H9 (cell line): Measurements from ENCODE around the gene SCAF11. TPM values are rescaled to one million over a fixed set of nuclear protein-coding genes. Genes with fewer than 3 reads are reported as not detected.
"Not testable (repeated sequence)": the region's sequence is repeated elsewhere in the genome, so short reads cannot be mapped to it uniquely, and the experiment has no call there.

Experiments
- DNase-seq: peaks from one replicate; pipeline ENCODE4 v3.0.0-alpha.2; 2017
- H2AFZ ChIP-seq: one replicate; pipeline ENCODE4 v1.6.1; 2013; ENCODE audit warnings: mild to moderate bottlenecking, low read length, control low read depth, moderate library complexity
- H2AK5ac ChIP-seq: 2 replicates; pipeline ENCODE4 v1.6.1; 2013; ENCODE audit warnings: low read length, control low read depth, mixed read lengths; ENCODE audit not compliant: insufficient read length
- H2BK120ac ChIP-seq: one replicate; pipeline ENCODE4 v1.6.1; 2013; ENCODE audit warnings: low read depth, mild to moderate bottlenecking, low read length, control low read depth, inconsistent platforms; ENCODE audit not compliant: poor library complexity, severe bottlenecking
- H2BK12ac ChIP-seq: 2 replicates; pipeline ENCODE4 v1.6.1; 2013; ENCODE audit warnings: low read length, control low read depth, mixed read lengths, low read depth; ENCODE audit not compliant: insufficient read length
- H2BK15ac ChIP-seq: 2 replicates; pipeline ENCODE4 v1.6.1; 2013; ENCODE audit warnings: low read depth, low read length, control low read depth
- H2BK20ac ChIP-seq: one replicate; pipeline ENCODE4 v1.6.1; 2013; ENCODE audit warnings: low read depth, mild to moderate bottlenecking, low read length, control low read depth, inconsistent platforms; ENCODE audit not compliant: poor library complexity, severe bottlenecking
- H2BK5ac ChIP-seq: 2 replicates; pipeline ENCODE4 v1.6.1; 2013; ENCODE audit warnings: low read length, control low read depth, mixed read lengths; ENCODE audit not compliant: insufficient read length
- H3K14ac ChIP-seq: 2 replicates; pipeline ENCODE4 v1.6.1; 2013; ENCODE audit warnings: low read length, control low read depth; ENCODE audit not compliant: insufficient read depth
- H3K18ac ChIP-seq: 2 replicates; pipeline ENCODE4 v1.6.1; 2013; ENCODE audit warnings: low read depth, mild to moderate bottlenecking, mixed read lengths, low read length, control low read depth; ENCODE audit not compliant: insufficient read length
- H3K23ac ChIP-seq: 2 replicates; pipeline ENCODE4 v1.6.1; 2013; ENCODE audit warnings: low read length, control low read depth, mixed read lengths, low read depth; ENCODE audit not compliant: insufficient read length
- H3K23me2 ChIP-seq: 2 replicates; pipeline ENCODE4 v1.6.1; 2013; ENCODE audit warnings: low read depth, mild to moderate bottlenecking, mixed read lengths, low read length, control low read depth; ENCODE audit not compliant: insufficient read length, poor library complexity, severe bottlenecking
- H3K27ac ChIP-seq: 2 replicates; pipeline ENCODE4 v1.5.1; 2013; ENCODE audit warnings: low read length, control low read depth, mixed read lengths, low read depth; ENCODE audit not compliant: insufficient read length
- H3K27me3 ChIP-seq: 2 replicates; pipeline ENCODE4 v1.6.1; 2013; ENCODE audit warnings: low read length, control low read depth, inconsistent platforms; ENCODE audit not compliant: insufficient read depth
- H3K4ac ChIP-seq: 2 replicates; pipeline ENCODE4 v1.6.1; 2013; ENCODE audit warnings: low read depth, mild to moderate bottlenecking, control low read depth, inconsistent platforms, low read length, moderate library complexity
- H3K4me1 ChIP-seq: 2 replicates; pipeline ENCODE4 v1.6.1; 2013; ENCODE audit warnings: low read length, control low read depth, inconsistent platforms; ENCODE audit not compliant: insufficient read depth
- H3K4me2 ChIP-seq: 2 replicates; pipeline ENCODE4 v1.6.1; 2013; ENCODE audit warnings: low read length, control low read depth, mixed read lengths; ENCODE audit not compliant: insufficient read length, insufficient read depth
- H3K56ac ChIP-seq: 2 replicates; pipeline ENCODE4 v1.6.1; 2013; ENCODE audit warnings: low read depth, mild to moderate bottlenecking, mixed read lengths, low read length, control low read depth; ENCODE audit not compliant: insufficient read length
- H3K79me1 ChIP-seq: 2 replicates; pipeline ENCODE4 v1.6.1; 2013; ENCODE audit warnings: low read depth, mild to moderate bottlenecking, moderate library complexity, low read length, control low read depth, inconsistent platforms; ENCODE audit not compliant: insufficient read depth, poor library complexity, severe bottlenecking
- H3K79me2 ChIP-seq: 2 replicates; pipeline ENCODE4 v1.6.1; 2013; ENCODE audit warnings: low read length, control low read depth, inconsistent platforms; ENCODE audit not compliant: insufficient read depth
- H3K9ac ChIP-seq: 2 replicates; pipeline ENCODE4 v1.6.1; 2013; ENCODE audit warnings: low read length, control low read depth, mixed read lengths; ENCODE audit not compliant: insufficient read length; ENCODE audit errors: extremely low read depth
- H3K9me3 ChIP-seq: one replicate; pipeline ENCODE4 v1.6.1; 2013; ENCODE audit warnings: low read depth, low read length, inconsistent platforms; ENCODE audit not compliant: control insufficient read depth
- H3T11ph ChIP-seq: one replicate; pipeline ENCODE4 v1.6.1; 2013; ENCODE audit warnings: mild to moderate bottlenecking, low read length, control low read depth, inconsistent platforms
- H4K20me1 ChIP-seq: one replicate; pipeline ENCODE4 v1.6.1; 2013; ENCODE audit not compliant: control insufficient read depth, insufficient read length, insufficient read depth
- H4K5ac ChIP-seq: 2 replicates; pipeline ENCODE4 v1.6.1; 2013; ENCODE audit warnings: low read depth, mild to moderate bottlenecking, mixed read lengths, low read length, control low read depth; ENCODE audit not compliant: insufficient read length
- H4K8ac ChIP-seq: replicated peaks from 2 replicates; pipeline ENCODE4 v1.6.1; 2013; ENCODE audit warnings: low read length, control low read depth, mixed read lengths, low read depth; ENCODE audit not compliant: insufficient read length
- H4K91ac ChIP-seq: 2 replicates; pipeline ENCODE4 v1.6.1; 2013; ENCODE audit warnings: low read depth, mild to moderate bottlenecking, moderate library complexity, mixed read lengths, low read length, control low read depth; ENCODE audit not compliant: insufficient read length
- H3K27ac Mint-ChIP-seq, 3 experiments: 2 replicates in 2 of 3; 3 replicates in 1 of 3; pipeline ENCODE4 v1.8.0; 2020 to 2021; ENCODE audit warnings: mixed read lengths in 3 of 3, mild to moderate bottlenecking in 1 of 3, moderate library complexity in 1 of 3
- H3K27me3 Mint-ChIP-seq: 2 replicates; pipeline ENCODE4 v1.8.0; 2021; ENCODE audit warnings: low read depth, mild to moderate bottlenecking, moderate library complexity, mixed read lengths
- H3K36me3 Mint-ChIP-seq, 3 experiments: 2 replicates in 2 of 3; 3 replicates in 1 of 3; pipeline ENCODE4 v1.8.0; 2020 to 2021; ENCODE audit warnings: low read depth in 3 of 3, mixed read lengths in 3 of 3; ENCODE audit not compliant: insufficient read depth in 1 of 3
- H3K4me1 Mint-ChIP-seq, 2 experiments: 2 replicates each; pipeline ENCODE4 v1.8.0; 2020; ENCODE audit warnings: mixed read lengths in 2 of 2
- H3K4me3 Mint-ChIP-seq, 2 experiments: 2 replicates in 1 of 2; 3 replicates in 1 of 2; pipeline ENCODE4 v1.8.0; 2020 to 2021; ENCODE audit warnings: mild to moderate bottlenecking in 2 of 2, mixed read lengths in 2 of 2, moderate library complexity in 1 of 2
- H3K9me3 Mint-ChIP-seq, 2 experiments: 2 replicates in 1 of 2; 3 replicates in 1 of 2; pipeline ENCODE4 v1.8.0; 2020; ENCODE audit warnings: mild to moderate bottlenecking in 2 of 2, mixed read lengths in 2 of 2, moderate library complexity in 1 of 2
- CTCF ChIP-seq: fragments of 200-600 bp; sonication (generic); conservative IDR thresholded peaks from 3 replicates; pipeline ENCODE4 v1.8.0; 2021; ENCODE audit warnings: antibody characterized with exemption, mild to moderate bottlenecking
- WGBS: extraction: QIAGEN DNeasy Blood & Tissue Kit; methylation state at CpG from one replicate; pipeline ENCODE4 v1.1.7; 2013; ENCODE audit warnings: missing lambda C conversion rate, low lambda C conversion rate, mixed read lengths; ENCODE audit not compliant: insufficient read length; ENCODE audit errors: extremely low coverage; 5-methylcytosine and 5-hydroxymethylcytosine counted together
- total RNA-seq: library from RNA; stranded (reverse); gene quantifications from 2 replicates; pipeline ENCODE4 v1.2.1, GENCODE V29; 2021

SCAF11 gene
- total RNA-seq, 1 experiment from 2014 or later: 90.8 TPM

GRCh38 chr12:46004715-46005114 is 14.3 kb upstream of the SCAF11 start:
- Histone ChIP-seq H2BK120ac (no peak overlapping the region), H4K5ac (no peak overlapping the region), H3K9me3 (no peaks in the 10 kb centered on the region), H3K27ac (no peak overlapping the region), H3K23ac (no peak overlapping the region), H3K79me1 (no peaks in the 10 kb centered on the region), H4K91ac (no peak overlapping the region), H3K23me2 (no peaks in the 10 kb centered on the region), H3K56ac (no peak overlapping the region), H3K4ac (no peak overlapping the region), H3K18ac (no peak overlapping the region), H2BK20ac (no peak overlapping the region), H3K4me1 (peaks cover 3% of the 10 kb centered on the region; the same call in 1 of the 2 replicates), H2BK12ac (no peak overlapping the region), H4K20me1 (no peaks in the 10 kb centered on the region), H3K79me2 (no peaks in the 10 kb centered on the region), H4K8ac (no peak overlapping the region), H2AK5ac (no peak overlapping the region), H3K27me3 (no peaks in the 10 kb centered on the region), H2BK5ac (no peak overlapping the region), H3K4me2 (no peak overlapping the region), H3K14ac (no peak overlapping the region), H2AFZ (no peak overlapping the region), H3T11ph (no peak overlapping the region), H3K9ac (no peak overlapping the region), H2BK15ac (no peak overlapping the region)
- no peak overlapping the region for H3K4me3 Mint-ChIP-seq
- H3K9me3 Mint-ChIP-seq: peaks cover 17 to 21% of the 10 kb centered on the region in 2 experiments
- no peak for TF ChIP-seq CTCF
- H3K4me1 Mint-ChIP-seq: peaks cover 9 to 17% of the 10 kb centered on the region in 2 experiments
- no peaks in the 10 kb centered on the region for H3K27me3 Mint-ChIP-seq
- DNase-seq: no peak
- peaks cover 9 to 18% (median 13%) of the 10 kb centered on the region in 3 experiments for H3K36me3 Mint-ChIP-seq
- WGBS: no CpG with 5 or more reads among the region's 4 CpGs
- H3K27ac Mint-ChIP-seq: no peak overlapping the region

GRCh38 chr12:46000076-46000475 is 9.7 kb upstream of the SCAF11 start:
- H3K4me2 ChIP-seq, H3K4ac ChIP-seq, H3K27me3 ChIP-seq, H4K20me1 ChIP-seq, DNase-seq, H3K56ac ChIP-seq, H3K18ac ChIP-seq, H2BK20ac ChIP-seq, H4K91ac ChIP-seq, H2AFZ ChIP-seq, H4K8ac ChIP-seq, H3K27me3 Mint-ChIP-seq, H3K79me1 ChIP-seq, H2AK5ac ChIP-seq, H4K5ac ChIP-seq, H3K4me3 Mint-ChIP-seq, H2BK5ac ChIP-seq, H3K4me1 Mint-ChIP-seq, H3K27ac Mint-ChIP-seq, H3K23me2 ChIP-seq, H2BK15ac ChIP-seq, H3K4me1 ChIP-seq, H3K27ac ChIP-seq, H3K23ac ChIP-seq, H3T11ph ChIP-seq, H2BK12ac ChIP-seq, H3K9ac ChIP-seq, H3K9me3 ChIP-seq, H3K79me2 ChIP-seq, H3K14ac ChIP-seq, H2BK120ac ChIP-seq: not testable (repeated sequence)
- WGBS: no CpG with 5 or more reads among the region's 30 CpGs
- Mint-ChIP-seq H3K9me3 (peaks cover 25% of the 10 kb centered on the region in 2 experiments), H3K36me3 (peaks cover 13 to 21% (median 18%) of the 10 kb centered on the region in 3 experiments)
